ENCODE results near the gene MBOAT1. TPM values are rescaled to one million over a fixed set of nuclear protein-coding genes. Genes with fewer than 3 reads are reported as not detected.

MBOAT1 gene
- total RNA-seq, 1 experiment from 2014 or later: 6.3 TPM

GRCh38 chr6:20159098-20159497, 53.2 kb downstream of the MBOAT1 start:
- Histone ChIP-seq H3K27me3 (replicated peaks; ENCODE audit: insufficient read depth, low read depth, low read length, poor library complexity) (no peaks in the 10 kb centered on the region), H3K27ac (ENCODE audit: low read depth, low read length, poor library complexity, severe bottlenecking) (no peak overlapping the region), H3K4me1 (ENCODE audit: insufficient read depth, low read length, poor library complexity, severe bottlenecking) (no peaks in the 10 kb centered on the region), H3K4me3 (ENCODE audit: low read depth, low read length, poor library complexity, severe bottlenecking) (no peak overlapping the region), H3K36me3 (ENCODE audit: insufficient read depth, low read length, poor library complexity, severe bottlenecking) (no peaks in the 10 kb centered on the region), H3K9me3 (ENCODE audit: low read depth, low read length, poor library complexity, severe bottlenecking) (no peaks in the 10 kb centered on the region)
- BruUV-seq (replicated peaks): no TSS peak
- intact Hi-C loops (cut with micrococcal nuclease; ENCODE audit: unreplicated experiment): no loop called here
- DNase-seq (ENCODE audit: low spot score): no peak
- POLR2A ChIA-PET (ENCODE audit: low non-redundant PET): no interaction called here
- no peak for TF ChIP-seq CTCF (conservative IDR thresholded peaks at IDR 0.05; ENCODE audit: low read depth, low read length)
- TF ChIP-seq EZH2 (IDR thresholded peaks at IDR 0.05; ENCODE audit: borderline replicate concordance, low read depth, low read length, poor library complexity, severe bottlenecking): no peak
- CTCF ChIA-PET: no interaction called here

GRCh38 chr6:20158676-20159075, 53.6 kb downstream of the MBOAT1 start:
- Histone ChIP-seq H3K4me1 (ENCODE audit: insufficient read depth, low read length, poor library complexity, severe bottlenecking) (no peaks in the 10 kb centered on the region), H3K9me3 (ENCODE audit: low read depth, low read length, poor library complexity, severe bottlenecking) (no peaks in the 10 kb centered on the region), H3K36me3 (ENCODE audit: insufficient read depth, low read length, poor library complexity, severe bottlenecking) (no peaks in the 10 kb centered on the region), H3K27me3 (replicated peaks; ENCODE audit: insufficient read depth, low read depth, low read length, poor library complexity) (no peaks in the 10 kb centered on the region), H3K27ac (ENCODE audit: low read depth, low read length, poor library complexity, severe bottlenecking) (no peak overlapping the region), H3K4me3 (ENCODE audit: low read depth, low read length, poor library complexity, severe bottlenecking) (no peak overlapping the region)
- DNase-seq (ENCODE audit: low spot score): no peak
- no TSS peak for BruUV-seq (replicated peaks)
- intact Hi-C loops (cut with micrococcal nuclease; ENCODE audit: unreplicated experiment): no loop called here
- ChIA-PET POLR2A (ENCODE audit: low non-redundant PET) (no interaction called here), CTCF (no interaction called here)
- no peak for TF ChIP-seq CTCF (conservative IDR thresholded peaks at IDR 0.05; ENCODE audit: low read depth, low read length)
- no peak for TF ChIP-seq EZH2 (IDR thresholded peaks at IDR 0.05; ENCODE audit: borderline replicate concordance, low read depth, low read length, poor library complexity, severe bottlenecking)

GRCh38 chr6:20156824-20157223, 55.4 kb downstream of the MBOAT1 start:
- no peak for DNase-seq (ENCODE audit: low spot score)
- no peaks in the 10 kb centered on the region for H3K4me1 ChIP-seq (ENCODE audit: insufficient read depth, low read length, poor library complexity, severe bottlenecking)
- no peaks in the 10 kb centered on the region for H3K27me3 ChIP-seq (replicated peaks; ENCODE audit: insufficient read depth, low read depth, low read length, poor library complexity)
- intact Hi-C loops (cut with micrococcal nuclease; ENCODE audit: unreplicated experiment): no loop called here
- no peak for TF ChIP-seq EZH2 (IDR thresholded peaks at IDR 0.05; ENCODE audit: borderline replicate concordance, low read depth, low read length, poor library complexity, severe bottlenecking)
- no peak for TF ChIP-seq CTCF (conservative IDR thresholded peaks at IDR 0.05; ENCODE audit: low read depth, low read length)
- POLR2A ChIA-PET (ENCODE audit: low non-redundant PET): no interaction called here
- H3K9me3 ChIP-seq (ENCODE audit: low read depth, low read length, poor library complexity, severe bottlenecking): no peaks in the 10 kb centered on the region
- no peak overlapping the region for H3K4me3 ChIP-seq (ENCODE audit: low read depth, low read length, poor library complexity, severe bottlenecking)
- CTCF ChIA-PET: no interaction called here
- no peaks in the 10 kb centered on the region for H3K36me3 ChIP-seq (ENCODE audit: insufficient read depth, low read length, poor library complexity, severe bottlenecking)
- no TSS peak for BruUV-seq (replicated peaks)
- no peak overlapping the region for H3K27ac ChIP-seq (ENCODE audit: low read depth, low read length, poor library complexity, severe bottlenecking)

All from A673 (cell line).